ENCODE measurements around the gene ZNF426.
"Not testable (repeated sequence)": the region's sequence is repeated elsewhere in the genome, so short reads cannot be mapped to it uniquely, and the experiment has no call there.

ZNF426 gene

DNA sequence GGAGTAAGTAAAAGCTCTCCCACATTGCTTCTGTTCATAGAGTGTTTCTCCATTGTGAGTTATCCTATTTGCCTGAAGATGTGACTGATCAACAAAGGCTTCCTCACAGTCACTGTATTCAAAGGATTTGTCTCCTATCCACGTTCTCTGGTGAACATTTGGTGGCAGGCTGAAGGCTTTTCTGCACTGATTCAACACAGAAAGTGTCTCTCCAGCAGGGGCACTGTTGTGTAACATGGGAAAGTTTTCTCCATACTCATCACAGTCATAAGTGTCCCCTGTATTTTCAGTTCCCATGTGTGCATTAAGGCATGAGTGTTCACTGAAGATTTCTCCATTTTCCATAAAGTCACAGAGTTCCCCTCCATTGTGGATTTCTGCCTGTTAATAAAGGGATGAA lies 28.3 kb upstream of the ZNF426 start:
- Histone ChIP-seq H3K4me1 (no peaks in the 10 kb centered on the region), H3K36me3 (peaks cover 80% of the 10 kb centered on the region), H3K9me3 (peaks cover 10% of the 10 kb centered on the region), H3K4me3 (ENCODE audit: low read depth, low read length) (no peak overlapping the region), H3K27me3 (no peaks in the 10 kb centered on the region)
- DNase-seq: no peak
- TF ChIP-seq, protein P1, sequence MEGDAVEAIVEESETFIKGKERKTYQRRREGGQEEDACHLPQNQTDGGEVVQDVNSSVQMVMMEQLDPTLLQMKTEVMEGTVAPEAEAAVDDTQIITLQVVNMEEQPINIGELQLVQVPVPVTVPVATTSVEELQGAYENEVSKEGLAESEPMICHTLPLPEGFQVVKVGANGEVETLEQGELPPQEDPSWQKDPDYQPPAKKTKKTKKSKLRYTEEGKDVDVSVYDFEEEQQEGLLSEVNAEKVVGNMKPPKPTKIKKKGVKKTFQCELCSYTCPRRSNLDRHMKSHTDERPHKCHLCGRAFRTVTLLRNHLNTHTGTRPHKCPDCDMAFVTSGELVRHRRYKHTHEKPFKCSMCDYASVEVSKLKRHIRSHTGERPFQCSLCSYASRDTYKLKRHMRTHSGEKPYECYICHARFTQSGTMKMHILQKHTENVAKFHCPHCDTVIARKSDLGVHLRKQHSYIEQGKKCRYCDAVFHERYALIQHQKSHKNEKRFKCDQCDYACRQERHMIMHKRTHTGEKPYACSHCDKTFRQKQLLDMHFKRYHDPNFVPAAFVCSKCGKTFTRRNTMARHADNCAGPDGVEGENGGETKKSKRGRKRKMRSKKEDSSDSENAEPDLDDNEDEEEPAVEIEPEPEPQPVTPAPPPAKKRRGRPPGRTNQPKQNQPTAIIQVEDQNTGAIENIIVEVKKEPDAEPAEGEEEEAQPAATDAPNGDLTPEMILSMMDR (IDR thresholded peaks at IDR 0.05; ENCODE audit: low read depth, low read length): peak; percentile 25

- TF ChIP-seq, protein P1 (IDR thresholded peaks at IDR 0.05; ENCODE audit: low read depth, low read length): no peak
- peaks cover 83% of the 10 kb centered on the region for H3K36me3 ChIP-seq
- no peak overlapping the region for H3K4me3 ChIP-seq (ENCODE audit: low read depth, low read length)
- no peaks in the 10 kb centered on the region for H3K27me3 ChIP-seq
- H3K4me1 ChIP-seq: no peaks in the 10 kb centered on the region
- no peak for DNase-seq
- peaks cover 10% of the 10 kb centered on the region for H3K9me3 ChIP-seq
These were observed 27.7 kb upstream of the ZNF426 start for GRCh38 chr19:9565900-9566705.

GRCh38 chr19:9552536-9553274 lies 14.3 kb upstream of the ZNF426 start:
- TF ChIP-seq, protein P1 (IDR thresholded peaks at IDR 0.05; ENCODE audit: low read depth, low read length): no peak
- Histone ChIP-seq H3K4me3 (ENCODE audit: low read depth, low read length) (no peak overlapping the region), H3K4me1 (no peaks in the 10 kb centered on the region), H3K9me3 (no peaks in the 10 kb centered on the region; the same call in 1 of the 2 replicates), H3K27me3 (no peaks in the 10 kb centered on the region), H3K36me3 (no peaks in the 10 kb centered on the region)
- peak; percentile 23 for DNase-seq

- TF ChIP-seq, protein P1 (IDR thresholded peaks at IDR 0.05; ENCODE audit: low read depth, low read length): no peak
- no peak overlapping the region for H3K4me3 ChIP-seq (ENCODE audit: low read depth, low read length)
- DNase-seq: no peak
- no peaks in the 10 kb centered on the region for H3K9me3 ChIP-seq
- H3K4me1 ChIP-seq: no peaks in the 10 kb centered on the region
- no peaks in the 10 kb centered on the region for H3K27me3 ChIP-seq
- no peaks in the 10 kb centered on the region for H3K36me3 ChIP-seq
These were observed 9.4 kb upstream of the ZNF426 start for GRCh38 chr19:9547870-9548269.

- DNase-seq; H3K4me1 ChIP-seq; H3K9me3 ChIP-seq; H3K36me3 ChIP-seq; H3K4me3 ChIP-seq (ENCODE audit: low read depth, low read length); H3K27me3 ChIP-seq: not testable (repeated sequence)
These were observed 2.8 kb upstream of the ZNF426 start for GRCh38 chr19:9541281-9541680.

DNA sequence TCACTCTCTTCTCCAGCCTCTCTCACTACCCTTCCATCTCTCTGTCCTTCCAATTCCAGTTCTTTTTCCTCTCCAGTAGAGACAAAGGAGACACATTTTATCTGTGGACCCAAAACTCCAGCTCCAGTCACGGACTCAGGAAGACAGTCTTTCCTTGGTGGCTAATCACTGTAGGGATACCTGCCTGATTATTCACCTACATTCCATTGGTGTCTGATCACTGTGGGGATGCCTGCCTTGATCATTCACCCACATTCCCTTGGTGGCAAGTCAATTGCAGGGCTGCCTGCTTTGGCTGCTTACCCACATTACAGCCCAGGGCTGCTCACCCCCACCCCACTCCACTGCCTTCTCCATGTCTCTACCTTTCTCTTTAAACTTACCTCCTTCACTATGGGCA lies 1.5 kb upstream of the ZNF426 start:
- peaks cover 18% of the 10 kb centered on the region for H3K36me3 ChIP-seq
- H3K27me3 ChIP-seq: not testable (repeated sequence)

GRCh38 chr19:9539201-9539600 lies 756 bp upstream of the ZNF426 start:
- Histone ChIP-seq H3K4me3 (ENCODE audit: low read depth, low read length) (peak overlapping the region; percentile 90), H3K36me3 (peaks cover 25% of the 10 kb centered on the region)
- DNase-seq, H3K9me3 ChIP-seq, H3K4me1 ChIP-seq, H3K27me3 ChIP-seq: not testable (repeated sequence)

More for the DNA sequence above, 1.5 kb upstream of the ZNF426 start:
- not testable (repeated sequence) for H3K9me3 ChIP-seq; H3K4me1 ChIP-seq; H3K4me3 ChIP-seq (ENCODE audit: low read depth, low read length); DNase-seq
